Measurements from ENCODE around the gene KIF26B. TPM values are rescaled to one million over a fixed set of nuclear protein-coding genes. Genes with fewer than 3 reads are reported as not detected.
A peak's percentile ranks its signal among the peaks of the same experiment; 100 is the strongest.

KIF26B gene
- total RNA-seq, 1 donor from 2014 or later, result 1.1 TPM

GRCh38 chr1:245621589-245621988 is 466.8 kb downstream of the KIF26B start:
- DNase-seq (ENCODE audit: low spot score), result no peak
- intact Hi-C loops (cut with DNase I), result no loop called here

- no peak for DNase-seq (ENCODE audit: low spot score)
- intact Hi-C loops (cut with DNase I), result no loop called here
These were observed 467.7 kb downstream of the KIF26B start for GRCh38 chr1:245622332-245623014.

GRCh38 chr1:245641384-245641783 is 486.6 kb downstream of the KIF26B start:
- intact Hi-C loops (cut with DNase I), result no loop called here
- DNase-seq (ENCODE audit: low spot score), result no peak

GRCh38 chr1:245645406-245645805 is 490.6 kb downstream of the KIF26B start:
- intact Hi-C loops (cut with DNase I), result no loop called here
- no peak for DNase-seq (ENCODE audit: low spot score)

- intact Hi-C loops (cut with DNase I), result no loop called here
- no peak for DNase-seq (ENCODE audit: low spot score)
These were observed 491.1 kb downstream of the KIF26B start for GRCh38 chr1:245645894-245646293.

GRCh38 chr1:245648749-245649522 is 494.2 kb downstream of the KIF26B start:
- intact Hi-C loops (cut with DNase I), result no loop called here
- no peak for DNase-seq (ENCODE audit: low spot score)

- DNase-seq (ENCODE audit: low spot score), result no peak
- intact Hi-C loops (cut with DNase I), result no loop called here
These were observed 494.9 kb downstream of the KIF26B start for GRCh38 chr1:245649666-245650065.

- intact Hi-C loops (cut with DNase I), result no loop called here
- no peak for DNase-seq (ENCODE audit: low spot score)
These were observed 495.7 kb downstream of the KIF26B start for GRCh38 chr1:245650441-245650960.

- no peak for DNase-seq (ENCODE audit: low spot score)
- intact Hi-C loops (cut with DNase I), result no loop called here
These were observed 496.3 kb downstream of the KIF26B start for GRCh38 chr1:245651093-245651492.

- no peak for DNase-seq (ENCODE audit: low spot score)
- intact Hi-C loops (cut with DNase I), result no loop called here
These were observed 497.3 kb downstream of the KIF26B start for GRCh38 chr1:245652116-245652515.

- DNase-seq (ENCODE audit: low spot score), result no peak
- intact Hi-C loops (cut with DNase I), result no loop called here
These were observed 498.1 kb downstream of the KIF26B start for GRCh38 chr1:245652660-245653427.

GRCh38 chr1:245654460-245655050 is 499.8 kb downstream of the KIF26B start:
- intact Hi-C loops (cut with DNase I), result no loop called here
- DNase-seq (ENCODE audit: low spot score), result no peak

- no peak for DNase-seq (ENCODE audit: low spot score)
- intact Hi-C loops (cut with DNase I), result no loop called here
These were observed 501.5 kb downstream of the KIF26B start for GRCh38 chr1:245656189-245656717.

- intact Hi-C loops (cut with DNase I), result no loop called here
- DNase-seq (ENCODE audit: low spot score), result no peak
These were observed 502.6 kb downstream of the KIF26B start for GRCh38 chr1:245657371-245657770.

- DNase-seq (ENCODE audit: low spot score), result no peak
- intact Hi-C loops (cut with DNase I), result no loop called here
These were observed 508.6 kb downstream of the KIF26B start for GRCh38 chr1:245663373-245663772.

GRCh38 chr1:245663841-245664240 is 509.1 kb downstream of the KIF26B start:
- intact Hi-C loops (cut with DNase I), result no loop called here
- DNase-seq (ENCODE audit: low spot score), result peak; percentile 12

- intact Hi-C loops (cut with DNase I), result no loop called here
- peak; percentile 10 for DNase-seq (ENCODE audit: low spot score)
These were observed 511.6 kb downstream of the KIF26B start for GRCh38 chr1:245666412-245666811.

GRCh38 chr1:245671349-245671748 is 516.6 kb downstream of the KIF26B start:
- intact Hi-C loops (cut with DNase I), result no loop called here
- DNase-seq (ENCODE audit: low spot score), result peak; percentile 17

- peak; percentile 55 for DNase-seq (ENCODE audit: low spot score)
- intact Hi-C loops (cut with DNase I), result no loop called here
These were observed 517.4 kb downstream of the KIF26B start for GRCh38 chr1:245671966-245672767.

All from cardiac septum (tissue), 1 donor.